A673 (cell line): ENCODE data around the gene AJAP1. TPM values are rescaled to one million over a fixed set of nuclear protein-coding genes. Genes with fewer than 3 reads are reported as not detected.

Experiments
- BruUV-seq: library from RNA; stranded (reverse); fragments of 400-500 nt; replicated peaks from 2 replicates; lab custom pipeline; 2021; lab: Mats Ljungman, UMichigan
- CTCF ChIA-PET: fragments of 300-600 bp; sonication (Branson Sonifier 250); formaldehyde crosslinking; loops from one replicate; lab custom pipeline; 2022; ENCODE audit warnings: antibody characterized with exemption; lab: Charles Lee
- POLR2A ChIA-PET: fragments of 300-600 bp; sonication (Branson Sonifier 250); formaldehyde crosslinking; loops from one replicate; lab custom pipeline; 2022; ENCODE audit warnings: antibody characterized with exemption; ENCODE audit not compliant: low non-redundant PET; lab: Charles Lee
- DNase-seq: peaks from one replicate; pipeline ENCODE4 v3.0.0-alpha.2; 2015; ENCODE audit warnings: low spot score
- H3K27ac ChIP-seq: fragments of 200-600 bp; sonication (generic); 2 replicates; pipeline ENCODE4 v1.5.1; 2016; ENCODE audit warnings: mixed run types, low read depth, mild to moderate bottlenecking, mixed read lengths, antibody characterized with exemption, low read length; ENCODE audit not compliant: poor library complexity, severe bottlenecking
- H3K27me3 ChIP-seq: fragments of 200-600 bp; sonication (generic); replicated peaks from 2 replicates; pipeline ENCODE4 v1.6.1; 2017; ENCODE audit warnings: mixed run types, low read depth, mild to moderate bottlenecking, mixed read lengths, antibody characterized with exemption, low read length; ENCODE audit not compliant: insufficient read depth, poor library complexity
- H3K36me3 ChIP-seq: fragments of 200-600 bp; sonication (generic); 2 replicates; pipeline ENCODE4 v1.6.1; 2016; ENCODE audit warnings: mixed run types, mild to moderate bottlenecking, mixed read lengths, antibody characterized with exemption, low read length; ENCODE audit not compliant: insufficient read depth, poor library complexity, severe bottlenecking
- H3K4me1 ChIP-seq: fragments of 200-600 bp; sonication (generic); 2 replicates; pipeline ENCODE4 v1.6.1; 2017; ENCODE audit warnings: mixed run types, mild to moderate bottlenecking, mixed read lengths, antibody characterized with exemption, low read length; ENCODE audit not compliant: insufficient read depth, poor library complexity, severe bottlenecking
- H3K4me3 ChIP-seq: fragments of 200-600 bp; sonication (generic); 2 replicates; pipeline ENCODE4 v1.5.1; 2016; ENCODE audit warnings: low read depth, mixed run types, mild to moderate bottlenecking, mixed read lengths, low read length; ENCODE audit not compliant: poor library complexity, severe bottlenecking
- H3K9me3 ChIP-seq: fragments of 200-600 bp; sonication (generic); 2 replicates; pipeline ENCODE4 v1.6.1; 2016; ENCODE audit warnings: mixed run types, low read depth, mild to moderate bottlenecking, mixed read lengths, antibody characterized with exemption, low read length; ENCODE audit not compliant: poor library complexity, severe bottlenecking
- CTCF ChIP-seq: fragments of 300-800, 200-600 bp; sonication (generic); conservative IDR thresholded peaks from 2 replicates; pipeline ENCODE4 v1.5.1; 2017; ENCODE audit warnings: low read depth, mild to moderate bottlenecking, antibody characterized with exemption, low read length, moderate library complexity, mixed read lengths
- EZH2 ChIP-seq: fragments of 200-600 bp; sonication (generic); IDR thresholded peaks from 2 replicates; pipeline ENCODE4 v1.6.1; 2017; ENCODE audit warnings: borderline replicate concordance, low read depth, mild to moderate bottlenecking, mixed read lengths, antibody characterized with exemption, low read length; ENCODE audit not compliant: poor library complexity, severe bottlenecking
- intact Hi-C: fragments of 100-400 bp; cut with micrococcal nuclease; formaldehyde crosslinking; loops from one replicate; pipeline ENCODE4 v1.10.0; 2022; ENCODE audit not compliant: unreplicated experiment
- total RNA-seq: library from RNA; stranded (reverse); gene quantifications from 2 replicates; pipeline ENCODE4 v1.2.3, GENCODE V29; 2021

Gene AJAP1
- total RNA-seq, 1 experiment from 2014 or later = not detected

- H3K4me3 ChIP-seq = no peak overlapping the region
- ChIA-PET POLR2A (no interaction called here), CTCF (no interaction called here)
- DNase-seq = no peak
- H3K4me1 ChIP-seq = no peaks in the 10 kb centered on the region
- intact Hi-C loops = no loop called here
- no peak for TF ChIP-seq EZH2
- TF ChIP-seq CTCF = no peak
- peaks cover 11% of the 10 kb centered on the region for H3K27me3 ChIP-seq
- peaks cover 4% of the 10 kb centered on the region for H3K9me3 ChIP-seq
- BruUV-seq = no TSS peak
- H3K27ac ChIP-seq = no peak overlapping the region
- no peaks in the 10 kb centered on the region for H3K36me3 ChIP-seq
These were observed 26.6 kb downstream of the AJAP1 start for GRCh38 chr1:4681026-4681425.

DNA sequence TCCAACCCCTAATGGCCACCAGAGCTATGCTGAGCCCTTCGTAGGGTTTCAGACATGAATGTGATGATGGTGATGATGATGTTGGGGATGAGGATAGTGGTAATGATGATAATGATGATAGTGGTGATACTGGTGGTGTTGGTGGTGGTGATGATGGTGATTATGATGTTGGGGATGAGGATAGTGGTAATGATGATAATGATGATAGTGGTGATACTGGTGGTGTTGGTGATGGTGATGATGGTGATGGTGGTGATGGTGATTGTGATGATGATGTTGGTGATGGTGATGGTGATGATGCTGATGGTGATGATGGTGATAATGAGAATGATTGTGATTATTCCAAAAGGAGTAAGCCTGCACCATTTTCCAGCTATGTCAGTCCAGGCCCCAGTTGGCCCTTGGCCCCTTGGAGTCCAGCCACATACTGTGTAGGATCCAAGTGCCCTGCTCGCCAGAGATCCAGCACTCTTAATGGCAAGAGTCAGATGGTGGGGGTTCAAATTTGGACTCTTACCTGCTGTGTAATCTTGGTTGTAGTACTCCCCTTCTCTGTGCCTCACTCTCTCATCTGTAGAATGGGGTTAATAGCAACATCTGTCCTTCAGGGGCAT lies 28.3 kb downstream of the AJAP1 start:
- Histone ChIP-seq H3K36me3 (no peaks in the 10 kb centered on the region), H3K27me3 (peaks cover 5% of the 10 kb centered on the region), H3K9me3 (no peaks in the 10 kb centered on the region), H3K4me3 (no peak overlapping the region), H3K4me1 (no peaks in the 10 kb centered on the region), H3K27ac (no peak overlapping the region)
- no TSS peak for BruUV-seq
- POLR2A ChIA-PET = no interaction called here
- intact Hi-C loops = no loop called here
- no peak for DNase-seq
- TF ChIP-seq EZH2 (no peak), CTCF (no peak)
- CTCF ChIA-PET = no interaction called here

DNA sequence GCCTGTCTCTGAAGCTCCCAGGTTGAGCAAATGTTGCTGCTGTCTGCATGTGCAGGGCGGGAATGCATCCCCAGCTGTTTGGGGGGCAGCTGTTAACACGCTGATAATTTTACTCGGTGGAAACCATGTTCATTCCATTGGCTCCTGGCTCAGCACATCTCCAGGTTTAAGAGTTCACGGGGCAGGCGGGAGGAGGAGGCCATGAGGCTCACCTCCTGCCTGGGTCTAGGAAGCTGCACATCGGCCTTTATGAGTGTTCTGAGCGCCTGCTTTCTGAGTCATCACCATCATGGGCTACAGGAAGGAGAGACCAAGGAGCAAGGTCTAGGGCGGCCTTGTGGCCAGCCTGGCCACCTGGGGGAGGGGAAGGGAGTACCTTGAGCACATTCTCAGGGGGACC lies 29.7 kb downstream of the AJAP1 start:
- POLR2A ChIA-PET = no interaction called here
- no peak for TF ChIP-seq EZH2
- TF ChIP-seq CTCF = no peak
- CTCF ChIA-PET = no interaction called here

More for the DNA sequence above, 29.7 kb downstream of the AJAP1 start:
- DNase-seq = no peak
- BruUV-seq = no TSS peak
- Histone ChIP-seq H3K4me1 (no peaks in the 10 kb centered on the region), H3K9me3 (no peaks in the 10 kb centered on the region), H3K36me3 (no peaks in the 10 kb centered on the region), H3K4me3 (no peak overlapping the region), H3K27ac (no peak overlapping the region), H3K27me3 (peaks cover 5% of the 10 kb centered on the region)
- intact Hi-C loops = no loop called here
